Superior temporal gyrus (tissue), 1 donor: Measurements from ENCODE around the gene WT1.

Experiments used
- DNase-seq: peaks from one replicate; pipeline ENCODE4 v3.0.0-alpha.2; 2016; ENCODE audit errors: extremely low spot score

The WT1 gene

GRCh38 chr11:32438346-32438865 is 3.1 kb upstream of the WT1 start:
- DNase-seq: no peak

GRCh38 chr11:32437495-32438345 is 2.4 kb upstream of the WT1 start:
- no peak for DNase-seq

- DNase-seq: no peak
Observed at GRCh38 chr11:32436751-32437494, 1.6 kb upstream of the WT1 start.

GRCh38 chr11:32435942-32436750 is 807 bp upstream of the WT1 start:
- no peak for DNase-seq

GRCh38 chr11:32435152-32435480 is 223 bp downstream of the WT1 start:
- no peak for DNase-seq

GRCh38 chr11:32434356-32435151 is 785 bp downstream of the WT1 start:
- DNase-seq: no peak

GRCh38 chr11:32433914-32434355 is 1.4 kb downstream of the WT1 start:
- DNase-seq: no peak

GRCh38 chr11:32433101-32433913 is 2.0 kb downstream of the WT1 start:
- DNase-seq: no peak

- no peak for DNase-seq
Observed at GRCh38 chr11:32432565-32432964, 2.8 kb downstream of the WT1 start.

GRCh38 chr11:32430568-32431381 is 4.6 kb downstream of the WT1 start:
- no peak for DNase-seq

- no peak for DNase-seq
Observed at GRCh38 chr11:32429477-32429876, 5.9 kb downstream of the WT1 start.

- no peak for DNase-seq
Observed at GRCh38 chr11:32428665-32429303, 6.6 kb downstream of the WT1 start.

- no peak for DNase-seq
Observed at GRCh38 chr11:32427935-32428664, 7.2 kb downstream of the WT1 start.

GRCh38 chr11:32427616-32427934 is 7.8 kb downstream of the WT1 start:
- DNase-seq: no peak

GRCh38 chr11:32426819-32427615 is 8.3 kb downstream of the WT1 start:
- no peak for DNase-seq

- DNase-seq: no peak
Observed at GRCh38 chr11:32426192-32426591, 9.1 kb downstream of the WT1 start.

- no peak for DNase-seq
Observed at GRCh38 chr11:32425761-32426160, 9.6 kb downstream of the WT1 start.

GRCh38 chr11:32422545-32422944 is 12.8 kb downstream of the WT1 start:
- DNase-seq: no peak
